ENCODE data around the gene TRIM71. TPM values are rescaled to one million over a fixed set of nuclear protein-coding genes. Genes with fewer than 3 reads are reported as not detected.
"Not testable (repeated sequence)": the region's sequence is repeated elsewhere in the genome, so short reads cannot be mapped to it uniquely, and the experiment has no call there.

Gene TRIM71
- total RNA-seq, 1 donor from 2014 or later = 2.5 TPM

- Histone ChIP-seq H3K9me3 (no peaks in the 10 kb centered on the region), H3K27ac (no peak overlapping the region), H3K36me3 (no peaks in the 10 kb centered on the region), H3K27me3 (ENCODE audit: low read depth) (no peaks in the 10 kb centered on the region), H3K4me3 (no peak overlapping the region), H3K4me1 (no peaks in the 10 kb centered on the region)
- intact Hi-C loops (cut with DNase I) = no loop called here
- no peak for TF ChIP-seq CTCF (IDR thresholded peaks at IDR 0.05)
- no peak for DNase-seq
- ATAC-seq = no peak
These were observed 122.9 kb downstream of the TRIM71 start for GRCh38 chr3:32940726-32941125.

- TF ChIP-seq CTCF (IDR thresholded peaks at IDR 0.05) = no peak
- Histone ChIP-seq H3K4me1 (no peaks in the 10 kb centered on the region), H3K27me3 (ENCODE audit: low read depth) (no peaks in the 10 kb centered on the region), H3K9me3 (no peaks in the 10 kb centered on the region), H3K36me3 (no peaks in the 10 kb centered on the region), H3K27ac (no peak overlapping the region), H3K4me3 (no peak overlapping the region)
- ATAC-seq = no peak
- intact Hi-C loops (cut with DNase I) = no loop called here
- DNase-seq = no peak
These were observed 127.3 kb downstream of the TRIM71 start for GRCh38 chr3:32945136-32945535.

GRCh38 chr3:32945598-32945997, 127.8 kb downstream of the TRIM71 start:
- ATAC-seq; H3K4me1 ChIP-seq; H3K4me3 ChIP-seq; DNase-seq; H3K9me3 ChIP-seq; H3K27ac ChIP-seq; intact Hi-C loops (cut with DNase I); H3K27me3 ChIP-seq (ENCODE audit: low read depth); H3K36me3 ChIP-seq: not testable (repeated sequence)

DNA sequence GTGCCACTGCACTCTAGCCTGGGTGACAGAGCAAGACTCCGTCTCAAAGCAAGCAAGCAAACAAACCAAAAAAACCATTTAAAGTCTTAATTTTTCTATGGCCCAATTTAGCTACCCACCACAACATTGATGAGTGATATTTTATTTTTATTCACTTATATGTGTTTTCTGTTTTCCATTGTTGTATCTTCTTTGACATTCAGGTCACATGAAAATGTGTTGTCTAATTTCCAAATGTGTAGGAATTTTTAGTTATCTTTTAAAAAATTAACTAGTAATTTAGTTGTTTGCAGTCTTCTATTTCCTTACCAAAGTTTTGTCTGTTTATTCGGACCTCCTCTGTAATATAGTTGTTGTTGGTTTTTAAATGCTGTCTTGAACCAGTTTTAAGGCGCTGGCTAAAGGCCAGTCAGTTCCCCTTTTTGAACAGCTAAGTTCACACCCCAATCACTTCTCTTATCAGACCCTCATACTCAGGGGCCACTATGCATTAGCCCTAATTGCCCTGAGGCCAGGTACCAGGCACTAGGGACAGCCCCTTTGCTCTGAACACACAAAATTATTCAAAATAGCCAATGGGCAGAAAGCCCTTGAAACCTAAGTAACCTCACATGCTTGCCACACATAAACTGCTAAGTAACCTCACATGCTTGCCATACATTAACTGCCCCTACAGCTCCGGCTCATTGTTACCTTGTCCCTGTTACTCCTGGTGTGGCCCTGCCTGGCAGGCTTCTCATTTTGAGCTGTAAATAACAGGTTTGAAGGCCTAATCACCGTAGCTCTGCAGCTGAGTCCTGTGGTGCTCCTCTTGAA, 129.4 kb downstream of the TRIM71 start:
- DNase-seq (no peak), ATAC-seq (no peak)
- intact Hi-C loops (cut with DNase I) = no loop called here
- H3K27ac ChIP-seq = no peak overlapping the region
- no peaks in the 10 kb centered on the region for H3K9me3 ChIP-seq
- TF ChIP-seq CTCF (IDR thresholded peaks at IDR 0.05) = no peak
- H3K4me3 ChIP-seq = no peak overlapping the region
- H3K4me1 ChIP-seq = no peaks in the 10 kb centered on the region
- no peaks in the 10 kb centered on the region for H3K27me3 ChIP-seq (ENCODE audit: low read depth)
- H3K36me3 ChIP-seq = no peaks in the 10 kb centered on the region

Other genes with a start within 250 kb of the TRIM71 start
- 35.6 TPM for gene DYNC1LI1, start 247.1 kb upstream of the TRIM71 start, total RNA-seq
- gene CNOT10, start 132.8 kb upstream of the TRIM71 start, total RNA-seq = 35.7 TPM
- gene CCR4, start 133.6 kb downstream of the TRIM71 start, total RNA-seq = 0.92 TPM

All from lower lobe of right lung (tissue), 2 donors.